GM19455 (cell line): ENCODE results near the gene RASGRF1.
"Not testable (repeated sequence)": the region's sequence is repeated elsewhere in the genome, so short reads cannot be mapped to it uniquely, and the experiment has no call there.

Experiments
- ATAC-seq: cut with Tn5 transposase; IDR thresholded peaks from one replicate; pipeline ENCODE4 v1.9.1; 2021; ENCODE audit not compliant: unreplicated experiment

Gene RASGRF1

DNA sequence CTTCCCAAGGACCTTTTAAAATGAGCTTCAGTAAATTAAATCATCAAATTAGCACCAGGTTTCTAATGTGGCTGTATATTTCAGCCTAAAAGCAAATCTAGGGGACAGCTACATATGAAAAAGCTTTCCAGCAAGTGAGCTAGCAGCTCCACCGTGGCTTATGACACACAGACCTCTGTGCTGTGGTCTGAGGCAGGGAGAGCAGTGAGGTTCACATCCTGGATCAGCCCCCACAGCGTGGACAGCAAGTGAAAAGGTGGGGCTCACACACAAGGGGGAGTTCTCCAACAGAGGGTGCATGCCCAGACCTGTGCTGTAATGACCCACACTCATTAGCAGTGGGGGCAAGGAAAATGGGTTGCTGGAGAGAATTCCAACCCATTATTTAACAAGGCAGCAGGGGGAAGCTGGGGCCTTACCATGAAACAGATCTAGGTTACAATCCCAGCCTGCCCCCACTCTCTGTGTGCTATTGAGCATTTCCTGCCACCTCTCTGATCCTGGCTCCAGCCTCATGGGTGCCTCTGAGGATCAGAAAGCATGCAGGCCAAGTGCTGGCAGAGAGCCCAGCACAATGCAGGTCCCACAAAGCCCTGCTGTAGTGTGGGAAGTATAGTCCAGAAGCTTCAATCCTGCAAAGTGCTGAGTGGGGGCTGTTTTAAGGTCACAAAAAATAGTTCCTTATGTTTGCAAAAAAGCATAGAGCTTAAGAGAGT lies 48.2 kb downstream of the RASGRF1 start:
- ATAC-seq, result no peak

DNA sequence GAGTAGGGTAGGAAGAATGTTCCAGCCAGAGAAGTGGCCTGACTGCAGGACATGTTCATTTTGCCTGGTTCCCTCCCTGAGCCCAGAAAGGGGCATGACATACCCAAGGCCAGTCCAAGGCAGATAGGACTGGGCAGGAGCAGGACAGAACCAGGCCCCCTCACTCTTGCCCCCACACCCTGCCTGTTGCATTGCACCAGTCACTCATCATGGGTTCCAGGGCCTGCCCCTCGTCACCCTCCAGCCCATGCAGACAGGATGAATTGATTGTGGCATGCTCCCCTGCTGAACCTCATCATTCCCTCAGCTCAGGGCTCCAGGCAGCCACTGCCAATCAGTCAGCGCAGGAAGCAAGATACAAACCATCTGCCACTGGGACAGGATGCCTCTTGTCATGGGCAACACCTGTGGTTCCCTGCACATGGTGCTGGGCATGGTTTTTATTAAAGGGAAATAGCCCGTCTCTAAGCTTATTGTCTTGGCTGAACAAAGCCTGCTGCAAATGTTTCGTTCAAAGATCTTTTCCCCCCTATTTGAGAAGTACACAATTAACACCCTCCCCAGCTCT lies 48.9 kb downstream of the RASGRF1 start:
- ATAC-seq, result no peak

DNA sequence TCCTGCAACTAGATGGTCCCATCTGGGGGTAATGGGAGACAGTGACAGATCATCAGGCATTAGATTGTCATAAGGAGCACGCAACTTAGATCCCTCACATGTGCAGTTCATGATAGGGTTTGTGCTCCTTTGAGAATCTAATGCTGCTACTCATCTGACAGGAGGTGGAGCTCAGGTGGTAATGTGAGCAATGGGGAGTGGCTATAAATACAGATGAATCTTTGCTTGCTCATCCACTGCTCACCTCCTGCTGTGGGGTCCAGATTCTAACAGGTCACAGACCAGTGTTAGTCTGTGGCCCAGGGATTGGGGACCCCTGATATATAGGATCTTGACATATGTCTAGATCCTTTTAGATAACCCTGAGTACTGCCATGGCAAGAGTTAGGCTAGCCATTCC lies 52.7 kb downstream of the RASGRF1 start:
- no peak for ATAC-seq

DNA sequence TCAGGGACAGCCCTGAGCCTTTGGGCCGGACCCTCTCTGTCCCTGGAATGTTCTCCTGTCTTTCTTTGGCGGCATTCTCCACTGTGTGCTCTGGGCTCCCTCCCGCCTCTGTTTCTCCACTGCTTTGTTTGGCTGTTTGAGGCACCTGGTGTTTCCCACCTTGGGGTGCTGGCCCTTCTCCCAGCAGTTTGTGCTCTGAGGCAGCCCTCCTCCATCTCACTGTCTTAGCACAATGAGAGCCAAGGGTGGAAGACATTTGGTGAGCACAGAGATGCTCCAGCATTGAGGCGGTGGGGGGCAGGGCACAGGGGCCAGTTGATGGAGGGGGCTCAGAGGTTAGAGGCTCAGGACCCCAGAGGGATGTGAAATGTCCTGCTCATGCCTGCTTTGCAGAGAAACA lies 54.3 kb downstream of the RASGRF1 start:
- ATAC-seq, result no peak

DNA sequence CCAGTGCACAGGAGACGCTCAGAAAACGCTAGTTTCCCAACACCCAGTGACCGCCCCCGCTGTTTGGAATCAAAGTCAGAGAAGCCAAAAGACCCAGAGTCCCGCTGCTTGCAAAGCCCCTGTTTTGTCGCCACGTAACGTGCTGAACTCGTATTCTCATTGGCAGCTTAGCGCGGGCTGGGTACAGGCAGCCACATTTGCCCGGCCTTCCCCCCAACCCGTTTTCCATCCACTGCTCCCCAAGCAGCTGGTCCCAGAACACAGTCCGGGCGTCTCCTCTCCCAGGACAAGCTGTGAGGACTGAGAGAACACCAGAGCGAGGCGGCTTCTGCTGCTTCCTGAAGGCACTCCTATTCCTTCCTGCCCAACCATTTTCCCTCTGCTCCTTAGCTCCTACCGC lies 54.8 kb downstream of the RASGRF1 start:
- no peak for ATAC-seq

DNA sequence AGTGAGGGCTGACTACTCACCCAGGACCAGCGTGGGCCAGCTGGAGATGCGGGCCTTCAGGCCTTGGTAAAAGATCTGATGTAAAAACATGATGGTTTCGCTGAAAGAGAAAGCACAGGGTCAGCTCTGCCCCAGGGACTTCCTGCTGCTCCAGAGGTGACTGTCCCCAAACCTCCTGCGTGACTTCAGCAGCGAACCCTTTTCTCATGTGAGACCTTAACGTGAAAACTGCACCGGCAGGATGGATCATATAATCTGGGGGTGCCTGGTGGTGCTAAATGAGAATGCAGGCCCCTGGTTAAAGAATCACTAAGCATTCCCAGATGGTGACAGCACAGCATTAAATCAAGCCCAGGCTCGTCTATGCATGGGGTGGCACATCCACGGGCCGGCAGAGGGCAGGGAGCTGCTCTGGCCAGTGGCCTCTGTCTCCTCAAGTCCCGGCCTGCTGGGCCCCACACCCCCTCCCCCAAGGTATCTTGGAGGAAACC lies 55.4 kb downstream of the RASGRF1 start:
- peak; percentile 53 for ATAC-seq

DNA sequence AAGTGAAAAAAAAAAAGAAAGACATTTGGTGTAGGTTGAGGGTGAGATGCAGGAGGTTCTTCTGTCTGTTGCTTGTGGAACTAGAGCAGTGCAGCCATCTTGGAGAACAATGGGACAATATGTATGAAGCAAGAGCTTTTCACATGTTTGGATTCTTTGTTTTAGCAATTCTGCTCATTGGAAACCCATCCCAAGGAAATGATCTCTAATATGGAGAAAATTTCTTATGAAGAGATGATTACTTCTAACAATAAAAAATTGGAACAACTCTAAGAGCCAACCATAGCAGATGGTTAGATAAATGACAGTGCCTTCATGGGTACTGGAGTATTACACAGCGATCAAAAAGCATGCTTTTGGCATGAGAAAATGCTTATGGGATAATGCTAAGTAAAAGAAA lies 56.3 kb downstream of the RASGRF1 start:
- no peak for ATAC-seq

DNA sequence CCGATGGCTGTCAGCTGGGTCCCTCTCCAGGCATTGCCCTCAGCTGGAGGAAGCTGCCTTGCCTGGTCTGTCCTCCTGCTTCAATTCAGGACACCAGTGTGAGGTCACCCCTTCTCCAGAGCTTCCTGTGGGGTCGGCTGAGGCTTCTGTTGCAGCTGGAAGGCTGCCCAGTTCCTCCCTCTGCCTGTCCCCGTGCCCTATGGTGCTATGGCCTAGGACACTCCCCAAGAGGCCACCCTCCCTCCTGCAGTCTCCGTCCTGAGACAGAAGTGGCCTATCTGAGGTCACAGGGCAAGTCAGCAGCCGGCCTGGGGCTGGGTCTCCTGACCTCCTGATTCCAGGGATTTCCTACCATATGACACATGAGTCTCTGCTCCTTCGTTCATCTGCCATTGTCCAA lies 57.9 kb downstream of the RASGRF1 start:
- ATAC-seq, result no peak

DNA sequence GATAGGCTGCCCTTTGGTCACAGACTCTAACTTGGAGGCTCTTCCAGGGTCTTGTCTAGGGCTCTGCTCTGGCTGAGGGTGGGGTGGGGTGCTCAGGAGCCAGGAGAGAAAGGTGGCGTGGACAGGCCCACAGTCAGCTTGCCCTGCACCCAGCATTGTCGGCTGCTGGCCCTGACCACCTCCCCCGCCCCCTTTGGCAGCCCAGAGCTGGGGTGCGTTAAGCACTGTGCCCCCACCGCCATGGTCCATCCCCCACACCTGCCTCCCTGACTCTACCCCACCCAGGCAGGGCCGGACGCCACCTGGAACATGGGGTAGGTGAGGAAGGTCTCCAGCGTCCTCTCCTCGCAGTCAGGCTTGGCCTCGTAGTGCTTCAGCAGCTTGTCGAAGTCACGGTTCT lies 58.8 kb downstream of the RASGRF1 start:
- ATAC-seq, result no peak

DNA sequence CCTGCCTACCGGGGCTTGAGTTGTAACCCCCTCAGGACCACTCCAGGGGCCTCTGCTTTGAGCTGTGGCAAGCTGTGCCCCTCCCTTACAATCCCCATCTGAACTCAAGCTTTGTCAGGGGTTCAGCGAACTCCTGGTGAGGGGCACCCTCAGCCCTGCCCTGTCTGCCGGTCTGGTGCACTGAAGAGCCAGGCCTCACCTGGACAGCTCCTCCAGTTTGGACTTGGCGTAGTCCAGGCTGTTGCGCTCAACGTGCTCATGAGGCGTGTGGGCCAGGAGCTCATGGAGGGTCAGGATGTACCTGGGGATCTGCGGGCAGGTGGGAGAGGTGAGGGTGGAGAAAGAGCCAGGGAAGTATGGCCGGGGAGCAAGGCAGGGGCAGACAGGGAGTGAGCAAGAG lies 59.4 kb downstream of the RASGRF1 start:
- ATAC-seq, result no peak

DNA sequence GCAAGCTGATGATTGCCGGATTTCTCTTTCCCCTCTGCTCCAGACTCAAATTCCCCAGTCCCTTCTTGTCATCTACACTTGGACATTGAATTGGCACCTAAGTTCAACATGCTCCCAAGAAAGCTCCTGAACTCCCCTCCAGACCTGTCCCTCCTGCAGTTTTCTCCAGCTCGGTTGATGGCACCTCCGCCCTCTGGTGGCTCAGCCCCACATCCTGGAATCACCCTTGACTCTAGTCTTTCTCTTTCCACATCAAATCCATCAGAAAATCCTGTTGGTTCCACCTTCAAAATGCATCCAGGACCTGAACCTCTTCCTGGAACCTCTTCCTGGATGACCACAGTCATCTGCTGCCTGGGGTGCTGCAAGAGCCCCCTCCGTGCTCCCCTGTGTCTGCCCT lies 60.1 kb downstream of the RASGRF1 start:
- ATAC-seq, result no peak

DNA sequence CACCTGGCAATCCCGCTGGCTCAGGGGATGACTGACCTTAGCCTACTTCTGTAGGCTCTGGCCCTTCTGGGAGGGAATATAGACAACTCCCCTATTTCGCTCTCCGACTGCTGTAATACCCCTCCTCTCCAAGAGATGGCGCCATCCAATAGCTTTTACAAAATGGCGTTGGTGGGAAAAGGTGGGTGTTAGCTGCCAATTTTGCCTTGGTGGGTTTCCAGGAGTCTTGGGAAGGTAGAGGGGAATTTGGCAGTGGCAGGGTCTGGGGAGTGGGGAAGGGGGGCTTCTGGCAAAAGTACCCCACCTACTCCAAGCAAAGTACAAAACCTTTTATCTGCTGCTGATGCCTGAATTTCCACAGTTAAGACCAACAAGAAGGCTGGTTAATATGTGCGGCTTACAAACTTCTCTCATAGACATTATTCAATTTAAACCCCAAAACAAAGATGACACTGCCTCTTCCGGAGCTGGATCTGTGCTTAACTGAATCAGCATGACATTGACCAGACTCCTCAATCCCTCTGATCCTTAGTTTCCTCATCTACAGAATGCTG lies 62.1 kb downstream of the RASGRF1 start:
- no peak for ATAC-seq

DNA sequence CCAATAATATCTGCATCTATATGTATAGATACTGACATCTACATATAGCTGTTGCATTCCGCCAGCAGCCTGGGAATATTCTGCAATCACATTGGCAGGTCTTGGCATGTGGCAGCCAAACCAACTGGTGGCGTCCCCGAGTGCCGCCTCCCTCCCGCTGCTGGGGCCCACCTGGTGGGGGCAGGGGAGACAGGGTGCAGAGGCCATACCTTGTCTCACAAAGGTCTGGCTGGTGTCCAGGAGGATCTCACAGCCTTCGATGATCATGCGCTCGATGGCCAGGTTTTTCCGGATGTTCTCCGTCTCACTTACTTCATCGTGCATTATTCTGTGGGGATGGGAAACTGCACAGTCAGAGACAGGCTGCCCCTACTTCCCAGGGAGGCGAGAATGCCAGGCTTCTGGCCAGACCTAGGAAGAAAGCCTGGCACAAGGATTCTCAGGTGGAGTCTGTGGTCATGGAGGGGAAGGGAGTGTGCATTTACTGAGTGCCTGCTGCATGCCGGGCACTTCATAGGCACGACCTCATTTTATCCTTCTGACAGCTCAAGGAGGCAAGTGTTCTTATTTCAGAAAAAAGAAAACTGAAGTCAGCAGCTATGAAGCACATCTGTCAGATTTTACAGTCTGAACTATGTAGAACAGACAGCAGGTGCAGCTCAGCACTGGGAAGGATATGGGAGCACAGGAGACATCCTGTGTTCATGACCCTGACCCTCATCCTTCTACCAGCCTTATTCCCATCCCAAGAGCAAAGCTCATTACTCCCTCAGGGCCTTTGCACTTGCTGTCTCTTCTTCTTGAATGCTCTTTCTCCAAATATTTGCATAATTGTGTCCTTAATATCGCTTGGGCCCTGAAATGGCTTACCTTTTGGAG lies 62.8 kb downstream of the RASGRF1 start:
- ATAC-seq, result no peak

DNA sequence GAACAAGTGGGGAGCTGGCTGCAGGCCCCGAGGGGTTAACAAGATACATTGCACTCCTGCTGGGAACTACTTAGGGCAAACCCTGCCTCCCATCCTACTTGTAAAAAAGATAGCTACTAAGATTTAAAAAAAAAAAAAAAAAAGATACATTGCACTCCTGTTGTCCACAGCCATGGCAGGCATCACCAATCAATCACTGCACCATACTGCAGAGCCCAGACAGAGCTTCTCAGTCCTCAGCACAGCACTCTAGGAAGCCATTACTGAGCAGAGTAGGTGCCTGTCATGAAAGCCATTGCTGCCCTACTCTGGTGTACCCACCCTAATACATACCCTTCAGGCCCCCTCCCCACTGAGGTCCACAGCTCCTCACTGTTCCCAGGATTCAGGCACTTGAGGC lies 64.8 kb downstream of the RASGRF1 start:
- no peak for ATAC-seq

DNA sequence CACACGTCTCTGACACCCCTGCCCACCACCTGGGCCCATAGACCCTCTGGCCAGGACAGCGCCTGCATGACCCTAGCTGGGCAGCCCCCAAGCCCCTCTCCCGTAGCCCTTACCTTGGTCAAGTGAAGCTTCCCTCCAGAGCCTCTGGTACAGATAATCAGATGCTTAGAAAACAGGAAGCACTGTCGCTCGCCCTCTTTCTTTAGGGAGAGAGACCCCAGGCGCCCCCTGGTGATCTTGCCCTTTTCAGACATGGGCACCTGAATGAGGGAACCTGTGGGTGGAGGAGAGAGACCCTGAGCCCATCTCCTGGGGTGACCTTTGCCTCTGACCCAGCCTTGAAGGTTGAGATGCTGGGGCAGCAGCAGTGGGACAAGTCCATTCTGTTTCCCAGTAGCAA lies 65.4 kb downstream of the RASGRF1 start:
- ATAC-seq, result no peak

DNA sequence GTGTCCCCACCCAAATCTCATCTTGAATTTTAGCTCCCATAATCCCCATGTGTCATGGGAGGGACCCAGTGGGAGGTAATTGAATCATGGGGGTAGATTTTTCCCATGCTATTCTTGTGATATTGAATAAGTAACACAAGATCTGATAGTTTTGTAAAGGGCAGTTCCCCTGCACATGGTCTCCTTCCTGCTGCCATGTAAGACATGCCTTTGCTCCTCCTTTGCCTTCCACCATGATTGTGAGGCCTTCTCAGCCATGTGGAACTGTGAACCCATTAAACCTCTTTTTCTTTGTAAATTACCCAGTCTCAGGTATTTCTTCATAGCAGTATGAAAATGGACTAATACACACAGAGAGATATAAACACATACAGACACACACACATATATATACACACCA lies 66.1 kb downstream of the RASGRF1 start:
- not testable (repeated sequence) for ATAC-seq

DNA sequence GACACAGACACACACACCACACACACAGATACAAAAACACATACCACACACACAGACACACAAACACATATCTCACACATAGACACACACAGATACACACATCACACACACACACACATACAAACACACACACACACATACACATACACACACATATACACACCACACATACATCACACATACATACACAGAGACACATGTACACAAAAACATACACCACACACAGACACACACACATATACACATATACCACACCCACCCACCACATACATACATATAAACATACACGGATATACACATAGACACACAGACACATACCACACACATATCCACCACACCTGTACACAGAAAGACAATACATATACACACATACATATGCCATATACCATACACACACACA lies 66.7 kb downstream of the RASGRF1 start:
- ATAC-seq, result no peak

DNA sequence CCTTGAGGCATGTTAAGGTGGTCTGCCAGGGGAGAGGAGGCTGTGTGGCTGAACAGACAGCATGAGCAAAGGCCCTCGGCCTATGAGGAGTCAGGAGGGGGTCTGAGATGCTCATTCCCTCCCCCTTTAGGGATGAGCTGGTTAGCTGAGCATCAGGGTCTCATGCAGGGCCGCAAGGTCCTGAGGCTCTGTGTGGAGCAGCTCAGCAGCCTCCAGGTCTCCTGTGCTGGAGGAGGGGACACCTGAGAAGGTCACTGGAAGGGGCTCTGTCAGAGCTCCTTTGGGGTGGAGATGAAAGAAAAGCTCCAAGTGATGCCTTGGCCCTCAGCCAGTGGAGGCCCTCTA lies 67.1 kb downstream of the RASGRF1 start:
- no peak for ATAC-seq

DNA sequence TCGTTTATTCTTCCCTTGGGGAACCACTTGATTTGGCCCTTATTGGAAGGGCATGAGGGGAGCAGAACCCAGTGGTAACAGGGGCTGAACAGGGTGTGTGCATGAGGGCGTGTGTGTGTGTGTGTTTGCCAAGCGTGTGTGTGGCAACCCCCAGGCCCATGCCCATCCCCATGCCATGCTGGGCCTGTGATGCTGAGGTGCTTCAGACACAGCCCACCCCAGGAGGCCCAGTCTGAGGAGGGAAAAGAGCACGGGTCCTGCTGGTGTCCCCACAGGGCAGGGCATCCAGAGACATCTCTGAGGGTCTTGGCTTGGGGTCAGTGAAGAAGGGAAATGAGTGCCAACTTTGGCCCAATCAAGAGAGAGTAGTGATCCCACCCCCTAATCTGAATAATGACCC lies 71.6 kb downstream of the RASGRF1 start:
- ATAC-seq, result no peak

DNA sequence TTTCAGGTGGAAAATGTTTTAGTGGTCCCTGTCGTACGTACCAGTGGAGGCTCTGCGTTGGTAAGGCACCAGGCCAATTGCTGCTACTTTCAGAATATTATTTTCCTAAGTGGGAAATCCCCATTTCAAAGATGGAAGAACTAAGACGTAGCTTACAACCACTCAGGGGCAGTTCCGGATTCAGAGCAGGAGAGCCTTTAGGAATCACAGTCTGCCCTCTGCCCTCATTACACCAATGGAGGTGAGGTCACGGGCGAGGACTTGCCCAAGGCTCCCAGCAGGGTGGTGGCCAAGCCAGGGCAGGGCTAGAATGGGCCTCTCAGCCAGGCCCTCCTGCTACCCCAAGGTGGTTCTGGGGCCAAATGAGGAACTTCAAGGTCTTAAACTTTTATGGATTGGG lies 72.6 kb downstream of the RASGRF1 start:
- ATAC-seq, result no peak

DNA sequence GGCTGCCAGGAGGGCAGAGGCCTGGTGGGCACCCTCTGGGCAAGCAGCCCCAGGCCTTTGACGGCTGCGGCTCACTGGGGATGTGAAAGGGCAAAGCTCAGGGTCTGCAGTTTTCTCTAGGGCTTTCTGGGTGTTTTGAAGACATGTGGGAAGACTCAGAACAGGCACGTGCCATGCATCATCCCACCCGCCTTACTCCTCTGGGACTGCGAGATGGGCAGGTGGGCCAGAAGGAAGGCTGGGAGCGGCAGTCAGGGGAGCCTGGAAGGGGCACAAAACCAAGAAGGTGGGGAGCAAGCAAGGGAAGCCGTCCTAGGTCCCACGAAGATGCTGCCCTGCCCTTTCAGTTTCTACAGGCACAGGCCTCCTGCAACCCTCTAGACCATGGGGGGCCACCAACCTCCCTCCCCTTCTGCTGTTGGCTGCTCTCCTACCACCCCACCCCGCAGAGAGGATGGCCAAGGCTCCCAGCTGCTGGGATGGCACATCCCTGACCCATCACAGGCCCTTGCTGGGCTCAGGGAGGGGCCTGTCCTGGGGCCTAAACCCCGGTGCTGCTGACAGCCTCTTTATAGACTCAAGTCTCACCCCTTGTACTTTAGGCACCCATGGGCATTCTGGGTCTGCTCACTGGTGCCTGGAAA lies 73.9 kb downstream of the RASGRF1 start:
- ATAC-seq, result no peak
